HCT116 (cell line): ENCODE measurements around the gene DAPK2. TPM values are rescaled to one million over a fixed set of nuclear protein-coding genes. Genes with fewer than 3 reads are reported as not detected.

Experiments
- ATAC-seq: fragments of 200-7000 bp; cut with Tn5 transposase; 2 replicates; pipeline ENCODE4 v1.9.1; 2020; ENCODE audit warnings: mild to moderate bottlenecking, moderate library complexity
- BruUV-seq: library from RNA; stranded (reverse); fragments of 400-500 nt; replicated peaks from 2 replicates; lab custom pipeline; 2021; lab: Mats Ljungman, UMichigan
- CTCF ChIA-PET: fragments of 300-600 bp; sonication (Branson Sonifier 250); formaldehyde crosslinking; loops from one replicate; lab custom pipeline; 2021; ENCODE audit warnings: antibody characterized with exemption; lab: Charles Lee
- POLR2A ChIA-PET: fragments of 300-600, 350-600 bp; sonication (Branson Sonifier 250); formaldehyde crosslinking; loops from one replicate; lab custom pipeline; 2021; ENCODE audit warnings: antibody characterized with exemption; lab: Charles Lee
- RAD21 ChIA-PET, 2 experiments: fragments of 300-600 bp; sonication (Branson Sonifier 250); formaldehyde crosslinking; loops; one replicate each; lab custom pipeline; 2023; ENCODE audit warnings: low total read pairs in 2 of 2; ENCODE audit not compliant: uncharacterized antibody in 2 of 2, unreplicated experiment in 2 of 2, low non-redundant PET in 1 of 2; lab: Charles Lee
- DNase-seq: peaks from one replicate; pipeline ENCODE4 v3.0.0-alpha.2; 2010; ENCODE audit warnings: low read depth, low spot score
- H2AFZ ChIP-seq: fragments of 200-600 bp; shearing (Covaris generic), sonication (generic); 2 replicates; pipeline ENCODE4 v1.6.1; 2017; ENCODE audit warnings: low read depth, mixed run types, mixed read lengths, antibody characterized with exemption, low read length; ENCODE audit not compliant: poor library complexity, severe bottlenecking
- H3K27ac ChIP-seq: 2 replicates; pipeline ENCODE4 v1.5.1; 2012; ENCODE audit warnings: low read depth, low read length
- H3K27me3 ChIP-seq: fragments of 200-600 bp; sonication (generic); 2 replicates; pipeline ENCODE4 v1.6.1; 2016; ENCODE audit warnings: mixed run types, low read length, mixed read lengths; ENCODE audit not compliant: insufficient read depth
- H3K36me3 ChIP-seq, 2 experiments: fragments of 200-500 bp in 1 of 2; fragments of 200-600 bp in 1 of 2; sonication (Bioruptor generic) in 1 of 2; sonication (generic) in 1 of 2; 2 replicates each; pipeline versions ENCODE4 v1.5.1 to v1.6.1; 2014 to 2016; ENCODE audit warnings: low read length in 2 of 2, inconsistent platforms in 1 of 2, mixed read lengths in 1 of 2, mixed run types in 1 of 2; ENCODE audit not compliant: insufficient read depth in 2 of 2, control insufficient read depth in 1 of 2
- H3K4me1 ChIP-seq, 2 experiments: fragments of 200-600 bp in 1 of 2; sonication (generic) in 1 of 2; 2 replicates each; pipeline versions ENCODE4 v1.5.1 to v1.6.1; 2012 to 2017; ENCODE audit warnings: low read length in 2 of 2, inconsistent platforms in 1 of 2, mild to moderate bottlenecking in 1 of 2, mixed read lengths in 1 of 2, mixed run types in 1 of 2, moderate library complexity in 1 of 2; ENCODE audit not compliant: insufficient read depth in 2 of 2, control insufficient read depth in 1 of 2
- H3K4me2 ChIP-seq: fragments of 200-600 bp; sonication (generic); 2 replicates; pipeline ENCODE4 v1.6.1; 2017; ENCODE audit warnings: mixed run types, low read length, mixed read lengths
- H3K4me3 ChIP-seq, 2 experiments: fragments of 200-600 bp in 1 of 2; sonication (generic) in 1 of 2; replicated peaks in 1 of 2; 2 replicates each; pipeline ENCODE4 v1.5.1; 2011 to 2016; ENCODE audit warnings: low read length in 2 of 2, control low read depth in 1 of 2, low read depth in 1 of 2, mild to moderate bottlenecking in 1 of 2, mixed read lengths in 1 of 2, mixed run types in 1 of 2
- H3K79me2 ChIP-seq: fragments of 200-600 bp; sonication (generic); 2 replicates; pipeline ENCODE4 v1.6.1; 2017; ENCODE audit warnings: mild to moderate bottlenecking, mixed run types, low read length, moderate library complexity, mixed read lengths; ENCODE audit not compliant: insufficient read depth
- H3K9ac ChIP-seq: fragments of 200-600 bp; sonication (generic); 2 replicates; pipeline ENCODE4 v1.6.1; 2016; ENCODE audit warnings: low read length, mixed read lengths
- H3K9me2 ChIP-seq: fragments of 200-600 bp; sonication (generic), shearing (Covaris generic); 2 replicates; pipeline ENCODE4 v1.6.1; 2017; ENCODE audit warnings: mixed run types, mild to moderate bottlenecking, moderate library complexity; ENCODE audit not compliant: insufficient read depth
- H3K9me3 ChIP-seq, 2 experiments: fragments of 200-500 bp in 1 of 2; fragments of 200-600 bp in 1 of 2; sonication (Bioruptor generic) in 1 of 2; sonication (generic) in 1 of 2; 2 replicates each; pipeline ENCODE4 v1.6.1; 2014 to 2017; ENCODE audit warnings: low read length in 2 of 2, mixed read lengths in 2 of 2, inconsistent platforms in 1 of 2, low read depth in 1 of 2, mild to moderate bottlenecking in 1 of 2, mixed run types in 1 of 2, moderate library complexity in 1 of 2; ENCODE audit not compliant: control insufficient read depth in 1 of 2, insufficient read depth in 1 of 2
- H4K20me1 ChIP-seq: fragments of 200-600 bp; sonication (generic), shearing (Covaris generic); 2 replicates; pipeline ENCODE4 v1.6.1; 2017; ENCODE audit warnings: mixed run types, mild to moderate bottlenecking, moderate library complexity; ENCODE audit not compliant: insufficient read depth
- CBX3 ChIP-seq: IDR thresholded peaks from 2 replicates; pipeline ENCODE4 v1.6.1; 2012; ENCODE audit warnings: low read depth
- CEBPB ChIP-seq: IDR thresholded peaks from 2 replicates; pipeline ENCODE4 v1.6.1; 2012; ENCODE audit warnings: low read depth
- EZH2phosphoT487 ChIP-seq: fragments of 200-600 bp; IDR thresholded peaks from 2 replicates; pipeline ENCODE4 v1.6.1; 2018; ENCODE audit warnings: antibody characterized with exemption, borderline replicate concordance
- POLR2A ChIP-seq: IDR thresholded peaks from 2 replicates; pipeline ENCODE4 v1.7.0; 2011; ENCODE audit warnings: borderline replicate concordance; ENCODE audit not compliant: insufficient read depth, insufficient read length; ENCODE audit errors: extremely low read depth
- POLR2AphosphoS5 ChIP-seq: IDR thresholded peaks from 2 replicates; pipeline ENCODE4 v1.6.1; 2011; ENCODE audit warnings: mild to moderate bottlenecking, low read depth, low read length, moderate library complexity
- RAD21 ChIP-seq: IDR thresholded peaks from 2 replicates; pipeline ENCODE4 v1.6.1; 2012; ENCODE audit warnings: low read depth, mild to moderate bottlenecking
- SP1 ChIP-seq: IDR thresholded peaks from 2 replicates; pipeline ENCODE4 v1.6.1; 2012; ENCODE audit warnings: low read depth
- SRF ChIP-seq: IDR thresholded peaks from 2 replicates; pipeline ENCODE4 v1.6.1; 2012; ENCODE audit warnings: low read depth
- TCF7L2 ChIP-seq: IDR thresholded peaks from 2 replicates; pipeline ENCODE4 v1.7.0; 2011; ENCODE audit warnings: borderline replicate concordance, inconsistent platforms; ENCODE audit not compliant: insufficient read depth, insufficient read length; ENCODE audit errors: extremely low read depth
- ZFX ChIP-seq: fragments of 450-650 bp; IDR thresholded peaks from 2 replicates; pipeline ENCODE4 v1.6.1; 2017
- ZNF274 ChIP-seq: fragments of 200-500 bp; sonication (Bioruptor generic); IDR thresholded peaks from 2 replicates; pipeline ENCODE4 v1.6.1; 2014; ENCODE audit warnings: mild to moderate bottlenecking, low read depth, low read length, inconsistent platforms
- intact Hi-C: fragments of 100-400 bp; cut with micrococcal nuclease; formaldehyde crosslinking; loops from 2 replicates; pipeline ENCODE4 v1.10.0; 2022
- total RNA-seq: library from RNA; stranded (reverse); gene quantifications from one replicate; pipeline ENCODE4 v1.2.1, GENCODE V29; 2021; ENCODE audit not compliant: unreplicated experiment
- TF ChIP-seq, protein P1 (sequence below): IDR thresholded peaks from 2 replicates; pipeline ENCODE4 v1.6.1; 2012; ENCODE audit warnings: low read depth
- TF ChIP-seq, protein P2 (sequence below): IDR thresholded peaks from 2 replicates; pipeline ENCODE4 v1.6.1; 2012
- TF ChIP-seq, protein P3 (sequence below): IDR thresholded peaks from 2 replicates; pipeline ENCODE4 v1.6.1; 2012
- TF ChIP-seq, protein P4 (sequence below): IDR thresholded peaks from 2 replicates; pipeline ENCODE4 v1.6.1; 2011; ENCODE audit warnings: mild to moderate bottlenecking, low read length, moderate library complexity; ENCODE audit not compliant: insufficient replicate concordance; ENCODE audit errors: extremely low read depth

DAPK2 gene
- total RNA-seq, 1 experiment from 2014 or later = 4.8 TPM

DNA sequence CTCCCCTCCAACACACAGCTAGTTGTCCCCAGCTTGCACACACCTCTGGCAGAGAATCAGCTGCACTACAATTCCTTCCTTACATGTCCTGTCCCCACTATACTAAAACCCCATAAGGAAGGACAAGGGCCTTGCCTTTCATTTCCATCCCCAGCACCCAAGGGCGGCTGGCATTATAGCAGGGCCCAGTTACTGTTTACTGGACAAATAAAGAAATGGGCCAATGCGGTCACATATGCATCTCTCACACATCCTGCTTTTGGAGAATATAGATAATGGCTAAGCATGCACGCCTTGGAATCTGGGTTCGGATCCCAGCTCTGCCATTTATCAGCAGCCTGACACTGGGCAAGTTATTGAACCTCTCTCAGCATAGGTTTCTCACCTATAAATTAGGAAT, 99.1 kb downstream of the DAPK2 start (continued):
- TF ChIP-seq RAD21 = no peak
- TF ChIP-seq SP1 = no peak
- TF ChIP-seq, protein P1, sequence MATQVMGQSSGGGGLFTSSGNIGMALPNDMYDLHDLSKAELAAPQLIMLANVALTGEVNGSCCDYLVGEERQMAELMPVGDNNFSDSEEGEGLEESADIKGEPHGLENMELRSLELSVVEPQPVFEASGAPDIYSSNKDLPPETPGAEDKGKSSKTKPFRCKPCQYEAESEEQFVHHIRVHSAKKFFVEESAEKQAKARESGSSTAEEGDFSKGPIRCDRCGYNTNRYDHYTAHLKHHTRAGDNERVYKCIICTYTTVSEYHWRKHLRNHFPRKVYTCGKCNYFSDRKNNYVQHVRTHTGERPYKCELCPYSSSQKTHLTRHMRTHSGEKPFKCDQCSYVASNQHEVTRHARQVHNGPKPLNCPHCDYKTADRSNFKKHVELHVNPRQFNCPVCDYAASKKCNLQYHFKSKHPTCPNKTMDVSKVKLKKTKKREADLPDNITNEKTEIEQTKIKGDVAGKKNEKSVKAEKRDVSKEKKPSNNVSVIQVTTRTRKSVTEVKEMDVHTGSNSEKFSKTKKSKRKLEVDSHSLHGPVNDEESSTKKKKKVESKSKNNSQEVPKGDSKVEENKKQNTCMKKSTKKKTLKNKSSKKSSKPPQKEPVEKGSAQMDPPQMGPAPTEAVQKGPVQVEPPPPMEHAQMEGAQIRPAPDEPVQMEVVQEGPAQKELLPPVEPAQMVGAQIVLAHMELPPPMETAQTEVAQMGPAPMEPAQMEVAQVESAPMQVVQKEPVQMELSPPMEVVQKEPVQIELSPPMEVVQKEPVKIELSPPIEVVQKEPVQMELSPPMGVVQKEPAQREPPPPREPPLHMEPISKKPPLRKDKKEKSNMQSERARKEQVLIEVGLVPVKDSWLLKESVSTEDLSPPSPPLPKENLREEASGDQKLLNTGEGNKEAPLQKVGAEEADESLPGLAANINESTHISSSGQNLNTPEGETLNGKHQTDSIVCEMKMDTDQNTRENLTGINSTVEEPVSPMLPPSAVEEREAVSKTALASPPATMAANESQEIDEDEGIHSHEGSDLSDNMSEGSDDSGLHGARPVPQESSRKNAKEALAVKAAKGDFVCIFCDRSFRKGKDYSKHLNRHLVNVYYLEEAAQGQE = no peak
- TF ChIP-seq, protein P2, sequence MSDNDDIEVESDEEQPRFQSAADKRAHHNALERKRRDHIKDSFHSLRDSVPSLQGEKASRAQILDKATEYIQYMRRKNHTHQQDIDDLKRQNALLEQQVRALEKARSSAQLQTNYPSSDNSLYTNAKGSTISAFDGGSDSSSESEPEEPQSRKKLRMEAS = no peak
- TF ChIP-seq EZH2phosphoT487 = no peak
- no peak for TF ChIP-seq POLR2AphosphoS5
- TF ChIP-seq, protein P3, sequence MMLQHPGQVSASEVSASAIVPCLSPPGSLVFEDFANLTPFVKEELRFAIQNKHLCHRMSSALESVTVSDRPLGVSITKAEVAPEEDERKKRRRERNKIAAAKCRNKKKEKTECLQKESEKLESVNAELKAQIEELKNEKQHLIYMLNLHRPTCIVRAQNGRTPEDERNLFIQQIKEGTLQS = no peak
- TF ChIP-seq SRF = no peak
- TF ChIP-seq, all 23 proteins: peak for 0

DNA sequence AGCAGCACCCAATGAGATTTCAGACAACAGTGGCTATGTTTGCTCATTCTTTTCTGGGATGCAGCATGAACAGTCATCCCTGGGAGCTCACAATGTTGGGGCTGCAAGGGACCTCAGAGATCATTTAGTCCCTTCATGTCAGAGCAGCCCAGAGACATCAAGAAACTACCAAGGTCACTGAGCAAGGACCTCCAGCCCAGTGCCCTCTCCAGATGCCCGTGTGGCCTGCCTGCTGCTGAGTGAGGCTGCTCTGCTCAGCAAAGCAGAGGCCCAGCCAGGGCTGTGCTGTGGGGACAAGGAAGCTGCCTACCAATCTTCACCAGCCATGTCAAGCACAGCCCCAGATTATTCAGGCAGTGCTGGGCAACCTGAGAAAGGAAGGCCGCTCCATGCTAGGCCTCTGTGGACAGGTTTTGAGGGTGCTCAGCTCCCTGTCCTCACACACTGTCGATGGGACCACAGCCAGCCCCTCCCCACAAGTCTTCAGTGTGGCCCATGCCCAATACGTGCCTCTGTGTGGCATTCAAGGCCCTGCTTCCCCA, 99.7 kb downstream of the DAPK2 start:
- Histone ChIP-seq H3K9me2 (no peaks in the 10 kb centered on the region), H3K4me2 (no peak overlapping the region), H4K20me1 (no peaks in the 10 kb centered on the region), H3K9ac (no peak overlapping the region), H3K27me3 (no peaks in the 10 kb centered on the region), H2AFZ (no peak overlapping the region), H3K9me3 (no peaks in the 10 kb centered on the region), H3K4me1 (peaks cover 0 to 14% of the 10 kb centered on the region in 2 experiments; a peak in 1 of 4 replicates), H3K27ac (no peak overlapping the region), H3K4me3 (no peak overlapping the region), H3K79me2 (no peaks in the 10 kb centered on the region), H3K36me3 (no peaks in the 10 kb centered on the region)
- DNase-seq (no peak), ATAC-seq (no peak)
- POLR2A ChIA-PET = no interaction called here
- CTCF ChIA-PET = interaction anchor here (2.2 kb wide), 1 partner anchor 121 kb away, joined by 5 read pairs; no protein-coding TSS in a partner anchor
- no TSS peak for BruUV-seq
- RAD21 ChIA-PET = no interaction called here
- intact Hi-C loops = no loop called here
- TF ChIP-seq TCF7L2 = no peak
- TF ChIP-seq CBX3 = no peak
- TF ChIP-seq, protein P1 = no peak
- no peak for TF ChIP-seq POLR2AphosphoS5
- no peak for TF ChIP-seq ZFX
- TF ChIP-seq, protein P4, sequence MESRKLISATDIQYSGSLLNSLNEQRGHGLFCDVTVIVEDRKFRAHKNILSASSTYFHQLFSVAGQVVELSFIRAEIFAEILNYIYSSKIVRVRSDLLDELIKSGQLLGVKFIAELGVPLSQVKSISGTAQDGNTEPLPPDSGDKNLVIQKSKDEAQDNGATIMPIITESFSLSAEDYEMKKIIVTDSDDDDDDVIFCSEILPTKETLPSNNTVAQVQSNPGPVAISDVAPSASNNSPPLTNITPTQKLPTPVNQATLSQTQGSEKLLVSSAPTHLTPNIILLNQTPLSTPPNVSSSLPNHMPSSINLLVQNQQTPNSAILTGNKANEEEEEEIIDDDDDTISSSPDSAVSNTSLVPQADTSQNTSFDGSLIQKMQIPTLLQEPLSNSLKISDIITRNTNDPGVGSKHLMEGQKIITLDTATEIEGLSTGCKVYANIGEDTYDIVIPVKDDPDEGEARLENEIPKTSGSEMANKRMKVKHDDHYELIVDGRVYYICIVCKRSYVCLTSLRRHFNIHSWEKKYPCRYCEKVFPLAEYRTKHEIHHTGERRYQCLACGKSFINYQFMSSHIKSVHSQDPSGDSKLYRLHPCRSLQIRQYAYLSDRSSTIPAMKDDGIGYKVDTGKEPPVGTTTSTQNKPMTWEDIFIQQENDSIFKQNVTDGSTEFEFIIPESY = no peak
- TF ChIP-seq, protein P3 = no peak
- TF ChIP-seq CEBPB = no peak
- TF ChIP-seq ZNF274 = no peak
- no peak for TF ChIP-seq POLR2A
